Dendritic cell treated with granulocyte-macrophage colony-stimulating factor and Interleukin-4, amounts not matched to agents 40 ng/mL and 50 ng/mL, for 4 days (primary cell): ENCODE results near the gene GID8.

Experiments used
- H3K27ac Mint-ChIP-seq: one replicate; pipeline ENCODE4 v1.8.0; 2022; ENCODE audit warnings: mild to moderate bottlenecking, mixed read lengths
- H3K27me3 Mint-ChIP-seq: one replicate; pipeline ENCODE4 v1.8.0; 2022; ENCODE audit warnings: mild to moderate bottlenecking, mixed read lengths
- H3K36me3 Mint-ChIP-seq: one replicate; pipeline ENCODE4 v1.8.0; 2022; ENCODE audit warnings: low read depth, mixed read lengths
- H3K4me1 Mint-ChIP-seq: one replicate; pipeline ENCODE4 v1.8.0; 2022; ENCODE audit warnings: low read depth, mixed read lengths
- H3K4me3 Mint-ChIP-seq: one replicate; pipeline ENCODE4 v1.8.0; 2022; ENCODE audit warnings: mild to moderate bottlenecking, moderate library complexity, mixed read lengths
- H3K9me3 Mint-ChIP-seq: one replicate; pipeline ENCODE4 v1.8.0; 2022; ENCODE audit warnings: mixed read lengths
- intact Hi-C: fragments of 100-400 bp; cut with micrococcal nuclease; formaldehyde crosslinking; loops from one replicate; pipeline ENCODE4 v1.15.0; 2022

GID8 gene

GRCh38 chr20:62908971-62909791 lies 28.8 kb upstream of the GID8 start:
- no peaks in the 10 kb centered on the region for H3K27me3 Mint-ChIP-seq
- no peak overlapping the region for H3K4me3 Mint-ChIP-seq
- intact Hi-C loops = loop anchor here (10.0 kb wide), 1 partner anchor 96 kb away; the partner anchor contains the start of gene BHLHE23
- peaks cover 23% of the 10 kb centered on the region for H3K4me1 Mint-ChIP-seq
- H3K36me3 Mint-ChIP-seq = peaks cover 98% of the 10 kb centered on the region
- no peak overlapping the region for H3K27ac Mint-ChIP-seq
- no peaks in the 10 kb centered on the region for H3K9me3 Mint-ChIP-seq

- Mint-ChIP-seq H3K4me3 (no peak overlapping the region), H3K36me3 (peaks cover 98% of the 10 kb centered on the region), H3K4me1 (peaks cover 33% of the 10 kb centered on the region), H3K27me3 (no peaks in the 10 kb centered on the region), H3K27ac (no peak overlapping the region), H3K9me3 (no peaks in the 10 kb centered on the region)
- intact Hi-C loops = no loop called here
Measured at GRCh38 chr20:62910217-62910766, 27.7 kb upstream of the GID8 start.

GRCh38 chr20:62910777-62911497 lies 27.0 kb upstream of the GID8 start:
- H3K27ac Mint-ChIP-seq = no peak overlapping the region
- H3K4me3 Mint-ChIP-seq = no peak overlapping the region
- no peaks in the 10 kb centered on the region for H3K9me3 Mint-ChIP-seq
- peaks cover 91% of the 10 kb centered on the region for H3K36me3 Mint-ChIP-seq
- no peaks in the 10 kb centered on the region for H3K27me3 Mint-ChIP-seq
- intact Hi-C loops = no loop called here
- H3K4me1 Mint-ChIP-seq = peaks cover 37% of the 10 kb centered on the region

GRCh38 chr20:62911701-62912280 lies 26.2 kb upstream of the GID8 start:
- Mint-ChIP-seq H3K27ac (peak overlapping the region; percentile 60), H3K4me1 (peaks cover 41% of the 10 kb centered on the region)

GRCh38 chr20:62913043-62913630 lies 24.8 kb upstream of the GID8 start:
- peaks cover 69% of the 10 kb centered on the region for H3K36me3 Mint-ChIP-seq
- no peaks in the 10 kb centered on the region for H3K9me3 Mint-ChIP-seq
- H3K4me1 Mint-ChIP-seq = peaks cover 55% of the 10 kb centered on the region
- intact Hi-C loops = no loop called here
- no peak overlapping the region for H3K27ac Mint-ChIP-seq
- H3K4me3 Mint-ChIP-seq = no peak overlapping the region
- H3K27me3 Mint-ChIP-seq = no peaks in the 10 kb centered on the region

More at GRCh38 chr20:62911701-62912280, 26.2 kb upstream of the GID8 start:
- Mint-ChIP-seq H3K27me3 (no peaks in the 10 kb centered on the region), H3K9me3 (no peaks in the 10 kb centered on the region), H3K36me3 (peaks cover 83% of the 10 kb centered on the region), H3K4me3 (no peak overlapping the region)
- intact Hi-C loops = no loop called here

GRCh38 chr20:62914436-62914835 lies 23.5 kb upstream of the GID8 start:
- peak overlapping the region; percentile 69 for H3K27ac Mint-ChIP-seq
- H3K4me1 Mint-ChIP-seq = peaks cover 68% of the 10 kb centered on the region
- H3K4me3 Mint-ChIP-seq = no peak overlapping the region

GRCh38 chr20:62914970-62915457 lies 22.9 kb upstream of the GID8 start:
- Mint-ChIP-seq H3K27me3 (no peaks in the 10 kb centered on the region), H3K9me3 (no peaks in the 10 kb centered on the region), H3K27ac (peak overlapping the region; percentile 69), H3K36me3 (peaks cover 51% of the 10 kb centered on the region), H3K4me1 (peaks cover 69% of the 10 kb centered on the region), H3K4me3 (peak overlapping the region; percentile 40)
- intact Hi-C loops = no loop called here

More at GRCh38 chr20:62914436-62914835, 23.5 kb upstream of the GID8 start:
- Mint-ChIP-seq H3K36me3 (peaks cover 56% of the 10 kb centered on the region), H3K9me3 (no peaks in the 10 kb centered on the region), H3K27me3 (no peaks in the 10 kb centered on the region)
- intact Hi-C loops = no loop called here

GRCh38 chr20:62916703-62917476 lies 21.1 kb upstream of the GID8 start:
- intact Hi-C loops = no loop called here
- Mint-ChIP-seq H3K36me3 (peaks cover 36% of the 10 kb centered on the region), H3K4me1 (peaks cover 75% of the 10 kb centered on the region), H3K4me3 (no peak overlapping the region), H3K9me3 (no peaks in the 10 kb centered on the region), H3K27me3 (no peaks in the 10 kb centered on the region), H3K27ac (no peak overlapping the region)

GRCh38 chr20:62917720-62918119 lies 20.2 kb upstream of the GID8 start:
- H3K4me3 Mint-ChIP-seq = no peak overlapping the region
- intact Hi-C loops = no loop called here
- H3K9me3 Mint-ChIP-seq = no peaks in the 10 kb centered on the region
- no peaks in the 10 kb centered on the region for H3K27me3 Mint-ChIP-seq
- H3K36me3 Mint-ChIP-seq = peaks cover 29% of the 10 kb centered on the region
- no peak overlapping the region for H3K27ac Mint-ChIP-seq
- peaks cover 80% of the 10 kb centered on the region for H3K4me1 Mint-ChIP-seq

- intact Hi-C loops = no loop called here
- H3K4me1 Mint-ChIP-seq = peaks cover 79% of the 10 kb centered on the region
- no peak overlapping the region for H3K4me3 Mint-ChIP-seq
- no peaks in the 10 kb centered on the region for H3K27me3 Mint-ChIP-seq
- H3K9me3 Mint-ChIP-seq = no peaks in the 10 kb centered on the region
- H3K27ac Mint-ChIP-seq = no peak overlapping the region
- H3K36me3 Mint-ChIP-seq = peaks cover 25% of the 10 kb centered on the region
Measured at GRCh38 chr20:62918147-62918546, 19.8 kb upstream of the GID8 start.

- Mint-ChIP-seq H3K27ac (peak overlapping the region; percentile 68), H3K4me3 (peak overlapping the region; percentile 34), H3K9me3 (no peaks in the 10 kb centered on the region), H3K4me1 (peaks cover 76% of the 10 kb centered on the region), H3K36me3 (peaks cover 18% of the 10 kb centered on the region), H3K27me3 (no peaks in the 10 kb centered on the region)
- intact Hi-C loops = no loop called here
Measured at GRCh38 chr20:62918831-62919230, 19.1 kb upstream of the GID8 start.

- intact Hi-C loops = no loop called here
- Mint-ChIP-seq H3K4me3 (no peak overlapping the region), H3K27ac (peak overlapping the region; percentile 32), H3K4me1 (peaks cover 79% of the 10 kb centered on the region), H3K27me3 (no peaks in the 10 kb centered on the region), H3K36me3 (peaks cover 5% of the 10 kb centered on the region), H3K9me3 (no peaks in the 10 kb centered on the region)
Measured at GRCh38 chr20:62920039-62920645, 17.8 kb upstream of the GID8 start.
